ENCODE results near the gene KIR3DL2.
"Not testable (repeated sequence)": the region's sequence is repeated elsewhere in the genome, so short reads cannot be mapped to it uniquely, and the experiment has no call there.

DNA sequence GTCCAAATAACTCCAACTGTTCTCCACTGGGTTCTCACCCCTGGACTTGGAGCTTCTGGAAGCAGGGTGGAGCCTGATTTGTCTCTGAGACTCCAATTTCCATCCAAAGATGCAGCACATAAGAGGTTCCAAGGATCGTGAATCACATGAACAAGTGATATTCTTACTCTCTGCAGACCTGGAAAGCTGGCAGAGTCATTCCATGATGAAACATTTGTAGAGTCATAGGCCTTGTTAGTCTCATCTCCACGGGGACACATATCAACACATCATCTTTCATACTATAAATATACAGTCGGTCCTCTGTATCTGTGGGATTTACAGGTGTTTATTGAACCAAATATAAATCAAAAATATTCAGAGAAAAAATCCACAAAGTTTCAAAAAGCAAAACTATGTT lies 35.7 kb upstream of the KIR3DL2 start:
- not testable (repeated sequence) for TF ChIP-seq CTCF (IDR thresholded peaks at IDR 0.05 in 4 of 5, conservative IDR thresholded peaks at IDR 0.05 in 1 of 5); POLR2A (IDR thresholded peaks at IDR 0.05)
